Coronary artery (tissue), 2 donors: Measurements from ENCODE around the gene VAT1L.

Source experiments
- DNase-seq: peaks from one replicate; pipeline ENCODE4 v3.0.0-alpha.2; 2017; ENCODE audit warnings: low spot score
- H3K27ac ChIP-seq, 2 donors: fragments of 200-600 bp; sonication (generic); one replicate each; pipeline ENCODE4 v1.5.1; 2016 to 2019
- H3K4me3 ChIP-seq: fragments of 200-600 bp; sonication (generic); 2 replicates; pipeline ENCODE4 v1.5.1; 2016; ENCODE audit warnings: mild to moderate bottlenecking, moderate library complexity
- CTCF ChIP-seq: fragments of 200-600 bp; sonication (generic); IDR thresholded peaks from one replicate; pipeline ENCODE4 v1.5.1; 2019; ENCODE audit warnings: antibody characterized with exemption

The VAT1L gene

DNA sequence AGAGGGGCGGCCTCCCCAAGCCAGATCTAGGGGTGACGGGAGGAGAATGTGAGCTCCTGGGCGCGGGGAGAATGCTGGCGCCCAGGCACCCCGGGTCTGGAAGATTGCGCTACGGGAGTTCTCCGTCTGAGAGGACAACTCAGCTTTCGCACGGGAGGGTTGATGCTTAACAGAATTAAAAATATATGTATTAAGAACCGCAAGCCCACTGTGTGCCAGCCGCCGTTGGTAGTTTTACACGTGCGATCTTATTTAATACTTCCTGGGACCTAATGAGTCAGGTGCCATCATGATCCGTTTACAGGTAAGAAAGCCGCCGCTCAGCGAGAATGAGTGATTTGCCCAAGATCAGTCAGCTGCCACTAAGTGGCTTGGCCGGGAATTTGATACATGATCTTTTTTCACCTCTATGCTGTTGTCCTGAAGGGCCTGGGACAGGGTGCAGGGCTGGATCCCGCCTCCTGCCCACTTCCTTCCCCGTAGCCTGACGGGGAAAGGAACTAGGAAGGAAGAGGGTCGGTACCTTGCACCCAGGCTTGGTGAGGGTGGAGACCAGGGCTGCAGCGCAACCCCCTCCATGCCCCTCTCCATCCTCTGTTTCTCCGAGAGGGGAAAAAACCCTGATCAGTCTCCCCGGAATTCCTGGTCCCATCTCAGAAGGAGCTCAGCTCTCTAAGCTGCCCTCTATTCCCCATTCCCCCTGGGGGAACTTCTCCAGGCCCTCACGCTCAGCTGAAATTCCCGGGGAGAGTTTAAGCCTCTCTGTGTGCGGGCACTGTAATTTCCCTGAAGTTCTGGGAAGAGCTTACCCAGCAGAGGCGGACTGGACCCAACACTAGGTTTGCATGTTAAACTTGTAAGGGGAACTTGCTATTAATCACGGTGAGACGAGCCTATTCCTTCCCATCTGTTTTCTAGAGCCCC is 983 bp downstream of the VAT1L start:
- no peak overlapping the region for H3K27ac ChIP-seq
- no peak for TF ChIP-seq CTCF
- DNase-seq: no peak
- peak overlapping the region; percentile 76 for H3K4me3 ChIP-seq

GRCh38 chr16:77790009-77790372 is 1.6 kb downstream of the VAT1L start:
- Histone ChIP-seq H3K4me3 (no peak overlapping the region), H3K27ac (no peak overlapping the region)
- DNase-seq: no peak
- TF ChIP-seq CTCF: no peak

DNA sequence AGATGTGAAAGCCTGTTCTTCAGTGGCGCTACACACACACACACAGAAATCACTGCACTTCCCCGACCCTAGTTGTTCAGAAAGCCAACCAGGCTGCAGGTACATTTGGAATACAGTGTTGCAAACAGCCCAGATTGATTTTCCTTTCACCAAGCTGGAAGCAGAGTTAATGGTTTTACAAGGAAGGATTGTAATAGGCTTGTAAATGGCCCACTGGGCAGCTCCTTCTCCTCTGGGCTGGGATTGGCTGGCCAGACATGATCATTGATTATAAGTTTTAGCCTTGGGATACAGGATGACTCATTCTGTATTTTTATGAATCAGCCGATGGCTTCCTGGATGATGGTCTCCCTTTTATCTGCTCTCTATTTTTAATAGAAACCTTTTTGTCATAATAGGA is 2.5 kb downstream of the VAT1L start:
- H3K4me3 ChIP-seq: no peak overlapping the region
- no peak for DNase-seq
- H3K27ac ChIP-seq: no peak overlapping the region
- no peak for TF ChIP-seq CTCF

GRCh38 chr16:77793417-77793816 is 5.1 kb downstream of the VAT1L start:
- TF ChIP-seq CTCF: no peak
- no peak for DNase-seq
- H3K4me3 ChIP-seq: no peak overlapping the region
- no peak overlapping the region for H3K27ac ChIP-seq

DNA sequence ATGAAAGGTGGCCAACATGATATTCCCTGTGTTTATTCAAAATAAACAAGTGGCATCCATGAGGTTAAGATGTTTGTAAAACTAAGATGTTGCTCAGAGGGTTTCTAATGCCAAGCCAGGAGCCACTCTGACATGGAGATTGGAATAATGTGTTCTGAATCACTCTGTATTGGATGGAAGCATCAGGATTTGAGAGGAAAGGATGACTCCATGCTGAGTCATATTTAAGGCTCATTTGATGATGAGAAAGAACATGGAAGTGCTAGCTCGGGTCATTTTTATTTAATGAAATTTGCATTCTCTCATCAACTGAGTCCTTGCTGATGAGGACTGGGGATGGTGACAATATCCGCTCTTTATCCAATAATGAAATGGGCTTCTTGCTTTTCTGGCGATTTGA is 6.2 kb downstream of the VAT1L start:
- Histone ChIP-seq H3K27ac (no peak overlapping the region), H3K4me3 (no peak overlapping the region)
- no peak for TF ChIP-seq CTCF
- no peak for DNase-seq

DNA sequence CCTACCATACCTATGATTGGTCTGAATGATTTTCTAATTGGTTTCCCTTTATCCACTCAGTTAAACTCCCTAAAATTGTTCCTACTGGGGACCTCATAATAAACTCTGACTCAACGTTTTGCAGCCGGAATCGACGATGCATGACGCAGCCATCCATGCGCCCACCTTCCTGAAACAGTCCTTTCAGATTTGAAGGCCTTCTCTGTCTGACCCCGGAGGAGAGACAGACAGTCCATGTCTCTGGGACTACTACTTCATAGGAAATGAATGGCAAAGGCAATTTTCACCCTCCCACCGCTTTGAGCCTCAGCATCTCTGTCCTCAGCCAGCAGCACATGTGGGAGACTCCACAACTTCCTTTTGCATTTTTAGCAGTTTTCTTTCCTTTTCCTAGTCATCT is 13.5 kb downstream of the VAT1L start:
- no peak for TF ChIP-seq CTCF
- H3K4me3 ChIP-seq: no peak overlapping the region
- no peak overlapping the region for H3K27ac ChIP-seq
- DNase-seq: no peak

GRCh38 chr16:77805398-77805797 is 17.0 kb downstream of the VAT1L start:
- Histone ChIP-seq H3K27ac (no peak overlapping the region), H3K4me3 (peak overlapping the region; percentile 21)
- DNase-seq: no peak
- no peak for TF ChIP-seq CTCF
